Lung (tissue), 12 donors: Measurements from ENCODE around the gene REXO5. TPM values are rescaled to one million over a fixed set of nuclear protein-coding genes. Genes with fewer than 3 reads are reported as not detected.

Source experiments
- ATAC-seq: fragments of 200-7000 bp; cut with Tn5 transposase; one replicate; pipeline ENCODE4 v1.9.1; 2020; ENCODE audit warnings: moderate number of reproducible peaks; ENCODE audit not compliant: insufficient read depth, low FRiP score
- DNase-seq, 3 donors: peaks; one replicate each; pipeline ENCODE4 v3.0.0-alpha.2; 2013 to 2017
- H3K27ac ChIP-seq, 2 donors: one replicate each; pipeline ENCODE4 v1.5.1; 2013; ENCODE audit warnings: mild to moderate bottlenecking in 2 of 2, moderate library complexity in 2 of 2, control low read depth in 1 of 2, inconsistent platforms in 1 of 2, low read depth in 1 of 2, low read length in 1 of 2
- H3K27me3 ChIP-seq, 3 donors: one replicate each; pipeline ENCODE4 v1.5.1; 2013; ENCODE audit warnings: low read length in 2 of 3; ENCODE audit not compliant: control insufficient read depth in 3 of 3, insufficient read depth in 3 of 3
- H3K36me3 ChIP-seq, 4 donors: one replicate each; pipeline ENCODE4 v1.5.1; 2013; ENCODE audit warnings: low read length in 4 of 4, mild to moderate bottlenecking in 1 of 4, moderate library complexity in 1 of 4; ENCODE audit not compliant: control insufficient read depth in 4 of 4, insufficient read depth in 4 of 4
- H3K4me1 ChIP-seq, 5 donors: one replicate each; pipeline ENCODE4 v1.5.1; 2013; ENCODE audit warnings: low read length in 5 of 5, mild to moderate bottlenecking in 2 of 5, moderate library complexity in 1 of 5; ENCODE audit not compliant: control insufficient read depth in 5 of 5, insufficient read depth in 5 of 5
- H3K4me3 ChIP-seq: one replicate; pipeline ENCODE4 v1.5.1; 2013; ENCODE audit warnings: mild to moderate bottlenecking, control low read depth, moderate library complexity
- H3K9ac ChIP-seq, 2 donors: one replicate each; pipeline ENCODE4 v1.5.1; 2013; ENCODE audit warnings: low read length in 2 of 2, control low read depth in 1 of 2; ENCODE audit not compliant: insufficient read depth in 1 of 2
- H3K9me3 ChIP-seq, 4 donors: one replicate each; pipeline ENCODE4 v1.5.1; 2013; ENCODE audit warnings: low read length in 3 of 4, mild to moderate bottlenecking in 1 of 4, moderate library complexity in 1 of 4; ENCODE audit not compliant: control insufficient read depth in 4 of 4, insufficient read depth in 3 of 4
- WGBS, 2 donors: extraction: QIAGEN DNeasy Blood & Tissue Kit; methylation state at CpG; one replicate each; pipeline ENCODE4 v1.1.7; 2013; 5-methylcytosine and 5-hydroxymethylcytosine counted together
- polyA plus RNA-seq, 2 donors: library from polyadenylated mRNA; stranded (reverse); fragments of 200-250 nt; gene quantifications; one replicate each; pipeline ENCODE4 v1.2.1, GENCODE V29; 2013
- total RNA-seq, 2 donors: library from RNA; depleted of rRNA in 1 of 2; stranded (reverse); fragments of >200 nt in 1 of 2; gene quantifications; one replicate each; pipeline ENCODE4 v1.2.1, GENCODE V29; 2014 to 2021
- TF ChIP-seq, protein P1 (sequence below): IDR thresholded peaks from 2 replicates; pipeline ENCODE4 v1.5.1; 2012; ENCODE audit warnings: mild to moderate bottlenecking; ENCODE audit errors: control extremely low read depth, extremely low read depth
- donor health status: control.
- donor health status: control.
- donor health status: Bipolar disorder and iron deficiency.
- donor health status: healthy.
- donor health status: DM: yes; HTN: yes; CAD: no.

Gene REXO5
- total and polyA plus RNA-seq, 4 donors, result 0.73 to 6.3 (median 1.8) TPM

DNA sequence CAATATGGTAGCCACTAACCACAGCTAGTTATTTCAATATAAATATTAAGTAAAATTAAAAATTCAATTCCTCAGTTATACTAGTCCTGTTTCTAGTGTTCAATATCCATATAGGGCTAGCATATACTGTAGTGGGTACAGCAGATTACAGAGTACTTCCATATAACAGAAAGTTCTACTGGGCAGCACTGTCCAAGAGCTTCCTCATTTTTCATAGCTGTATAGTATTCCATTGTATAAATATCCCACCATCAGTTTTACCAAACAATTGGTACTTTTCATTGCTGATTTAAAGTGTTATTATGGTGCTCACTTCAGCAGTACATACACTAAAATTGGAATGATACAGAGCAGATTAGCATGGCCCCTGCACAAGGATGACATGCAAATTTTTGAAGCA, 22.1 kb upstream of the REXO5 start:
- Histone ChIP-seq H3K36me3 (peaks cover 0 to 3% (median 0%) of the 10 kb centered on the region in 4 donors), H3K27ac (no peak overlapping the region), H3K9me3 (no peaks in the 10 kb centered on the region), H3K4me1 (no peaks in the 10 kb centered on the region), H3K9ac (no peak overlapping the region), H3K27me3 (no peaks in the 10 kb centered on the region), H3K4me3 (no peak overlapping the region)
- TF ChIP-seq, protein P1, sequence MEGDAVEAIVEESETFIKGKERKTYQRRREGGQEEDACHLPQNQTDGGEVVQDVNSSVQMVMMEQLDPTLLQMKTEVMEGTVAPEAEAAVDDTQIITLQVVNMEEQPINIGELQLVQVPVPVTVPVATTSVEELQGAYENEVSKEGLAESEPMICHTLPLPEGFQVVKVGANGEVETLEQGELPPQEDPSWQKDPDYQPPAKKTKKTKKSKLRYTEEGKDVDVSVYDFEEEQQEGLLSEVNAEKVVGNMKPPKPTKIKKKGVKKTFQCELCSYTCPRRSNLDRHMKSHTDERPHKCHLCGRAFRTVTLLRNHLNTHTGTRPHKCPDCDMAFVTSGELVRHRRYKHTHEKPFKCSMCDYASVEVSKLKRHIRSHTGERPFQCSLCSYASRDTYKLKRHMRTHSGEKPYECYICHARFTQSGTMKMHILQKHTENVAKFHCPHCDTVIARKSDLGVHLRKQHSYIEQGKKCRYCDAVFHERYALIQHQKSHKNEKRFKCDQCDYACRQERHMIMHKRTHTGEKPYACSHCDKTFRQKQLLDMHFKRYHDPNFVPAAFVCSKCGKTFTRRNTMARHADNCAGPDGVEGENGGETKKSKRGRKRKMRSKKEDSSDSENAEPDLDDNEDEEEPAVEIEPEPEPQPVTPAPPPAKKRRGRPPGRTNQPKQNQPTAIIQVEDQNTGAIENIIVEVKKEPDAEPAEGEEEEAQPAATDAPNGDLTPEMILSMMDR, result no peak
- ATAC-seq, result no peak
- no peak for DNase-seq

- no peaks in the 10 kb centered on the region for H3K9me3 ChIP-seq
- no peaks in the 10 kb centered on the region for H3K27me3 ChIP-seq
- ATAC-seq (no peak), DNase-seq (no peak)
- no peak overlapping the region for H3K4me3 ChIP-seq
- H3K27ac ChIP-seq, result no peak overlapping the region
- no peaks in the 10 kb centered on the region for H3K4me1 ChIP-seq
- TF ChIP-seq, protein P1, result no peak
- H3K9ac ChIP-seq, result no peak overlapping the region
- H3K36me3 ChIP-seq, result no peaks in the 10 kb centered on the region
These were observed 17.2 kb upstream of the REXO5 start for GRCh38 chr16:20789130-20789529.

GRCh38 chr16:20791923-20792612, 14.3 kb upstream of the REXO5 start:
- Histone ChIP-seq H3K36me3 (peaks cover 0 to 4% (median under 1%) of the 10 kb centered on the region in 4 donors), H3K27ac (no peak overlapping the region), H3K9me3 (no peaks in the 10 kb centered on the region), H3K9ac (no peak overlapping the region), H3K4me1 (no peaks in the 10 kb centered on the region), H3K4me3 (no peak overlapping the region), H3K27me3 (no peaks in the 10 kb centered on the region)
- 93 to 94% methylated on average over 5 of the region's 5 CpGs for WGBS, 2 donors
- DNase-seq, result no peak
- TF ChIP-seq, protein P1, result no peak
- ATAC-seq, result no peak

DNA sequence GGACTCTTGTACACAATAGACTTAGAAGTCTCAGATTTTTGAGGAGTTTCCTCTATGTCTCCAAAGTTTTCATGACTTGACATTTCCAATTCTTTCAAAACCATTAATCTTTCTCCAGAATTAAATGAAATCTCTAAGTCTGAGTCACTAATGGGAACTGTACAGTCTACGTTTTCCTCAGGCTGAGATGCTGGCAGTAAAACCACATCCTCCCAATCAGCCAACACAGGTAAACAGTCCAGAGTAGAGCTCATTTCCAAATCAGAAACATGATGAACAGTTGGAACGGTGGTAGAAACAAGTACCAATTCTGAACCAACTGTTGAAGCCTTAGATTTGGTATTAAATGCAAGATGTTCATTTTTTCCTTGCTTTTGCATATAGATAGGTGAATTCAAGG, 8.0 kb upstream of the REXO5 start:
- H3K27me3 ChIP-seq, result no peaks in the 10 kb centered on the region

More for the DNA sequence above, 8.0 kb upstream of the REXO5 start:
- Histone ChIP-seq H3K27ac (no peak overlapping the region), H3K9ac (no peak overlapping the region), H3K36me3 (peaks cover 0 to 11% (median 6%) of the 10 kb centered on the region in 4 donors), H3K4me3 (no peak overlapping the region), H3K9me3 (no peaks in the 10 kb centered on the region), H3K4me1 (no peaks in the 10 kb centered on the region)
- WGBS, 2 donors, result 45 to 64% methylated on average over 2 of the region's 2 CpGs
- ATAC-seq (no peak), DNase-seq (no peak)
- TF ChIP-seq, protein P1, result no peak
